ENCODE data around the gene DYRK1B.

DNA sequence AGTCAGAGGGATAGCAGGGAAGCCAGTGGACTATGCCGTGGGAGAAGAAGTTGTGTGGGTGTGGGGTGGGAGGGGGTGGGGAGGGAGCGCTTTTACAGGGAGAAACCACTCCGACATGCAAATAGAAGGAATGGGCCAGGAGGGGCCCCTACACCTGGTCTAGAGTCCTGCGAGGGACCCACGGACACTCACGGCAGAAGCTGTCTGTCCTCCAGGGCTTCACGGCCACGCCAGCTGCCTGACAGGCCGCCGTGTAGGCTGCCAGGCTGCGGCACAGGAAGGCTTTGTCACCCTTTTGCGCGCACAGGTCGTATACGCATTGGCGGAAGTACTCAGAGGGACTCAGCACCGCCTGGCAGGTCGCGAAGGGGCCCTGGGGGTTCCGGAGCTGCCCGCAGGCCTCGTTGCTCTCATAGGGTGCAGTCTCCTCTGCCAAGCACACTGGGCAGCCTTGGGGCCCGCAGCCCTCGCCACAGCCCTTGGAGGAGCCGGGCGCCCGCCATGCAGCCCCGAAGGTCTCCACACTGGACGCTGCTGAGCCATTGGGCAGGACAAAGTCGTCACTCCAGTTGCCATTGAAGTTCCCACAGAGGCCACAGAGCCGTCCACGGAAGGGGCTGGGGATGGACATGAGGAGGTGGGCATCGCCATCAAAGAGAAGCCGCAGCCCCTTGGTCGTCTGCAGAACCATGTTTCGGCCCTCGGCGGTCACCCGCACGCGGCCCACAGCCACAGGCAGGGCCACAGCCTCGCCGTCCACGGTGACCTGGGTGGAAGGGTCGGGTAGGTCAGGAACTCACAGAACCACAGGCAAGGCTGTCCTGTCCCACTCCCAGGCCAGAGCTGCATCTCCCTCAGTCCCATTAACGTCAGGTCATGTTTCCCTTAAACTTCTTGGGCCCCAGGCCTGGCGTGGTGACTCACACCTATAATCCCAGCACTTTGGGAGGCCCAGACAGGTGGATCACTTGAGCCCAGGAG, 38.2 kb upstream of the DYRK1B start:
- no peak for TF ChIP-seq POLR2A (IDR thresholded peaks at IDR 0.05)
- TF ChIP-seq, protein P1, sequence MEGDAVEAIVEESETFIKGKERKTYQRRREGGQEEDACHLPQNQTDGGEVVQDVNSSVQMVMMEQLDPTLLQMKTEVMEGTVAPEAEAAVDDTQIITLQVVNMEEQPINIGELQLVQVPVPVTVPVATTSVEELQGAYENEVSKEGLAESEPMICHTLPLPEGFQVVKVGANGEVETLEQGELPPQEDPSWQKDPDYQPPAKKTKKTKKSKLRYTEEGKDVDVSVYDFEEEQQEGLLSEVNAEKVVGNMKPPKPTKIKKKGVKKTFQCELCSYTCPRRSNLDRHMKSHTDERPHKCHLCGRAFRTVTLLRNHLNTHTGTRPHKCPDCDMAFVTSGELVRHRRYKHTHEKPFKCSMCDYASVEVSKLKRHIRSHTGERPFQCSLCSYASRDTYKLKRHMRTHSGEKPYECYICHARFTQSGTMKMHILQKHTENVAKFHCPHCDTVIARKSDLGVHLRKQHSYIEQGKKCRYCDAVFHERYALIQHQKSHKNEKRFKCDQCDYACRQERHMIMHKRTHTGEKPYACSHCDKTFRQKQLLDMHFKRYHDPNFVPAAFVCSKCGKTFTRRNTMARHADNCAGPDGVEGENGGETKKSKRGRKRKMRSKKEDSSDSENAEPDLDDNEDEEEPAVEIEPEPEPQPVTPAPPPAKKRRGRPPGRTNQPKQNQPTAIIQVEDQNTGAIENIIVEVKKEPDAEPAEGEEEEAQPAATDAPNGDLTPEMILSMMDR (IDR thresholded peaks at IDR 0.05), result no peak

All from Peyer's patch (tissue), 4 donors.